GM12892 (cell line): ENCODE data around the gene DISP2.

ENCODE experiments used
- POLR2A ChIP-seq: IDR thresholded peaks from 2 replicates; pipeline ENCODE4 v1.6.1; 2011; ENCODE audit warnings: low read depth, low read length, control low read depth
- POLR2AphosphoS5 ChIP-seq: IDR thresholded peaks from 2 replicates; pipeline ENCODE4 v1.6.1; 2011; ENCODE audit warnings: low read depth, low read length, control low read depth
- TAF1 ChIP-seq: IDR thresholded peaks from 2 replicates; pipeline ENCODE4 v1.6.1; 2011; ENCODE audit warnings: low read depth, mild to moderate bottlenecking, control low read depth, low read length, borderline replicate concordance

DNA sequence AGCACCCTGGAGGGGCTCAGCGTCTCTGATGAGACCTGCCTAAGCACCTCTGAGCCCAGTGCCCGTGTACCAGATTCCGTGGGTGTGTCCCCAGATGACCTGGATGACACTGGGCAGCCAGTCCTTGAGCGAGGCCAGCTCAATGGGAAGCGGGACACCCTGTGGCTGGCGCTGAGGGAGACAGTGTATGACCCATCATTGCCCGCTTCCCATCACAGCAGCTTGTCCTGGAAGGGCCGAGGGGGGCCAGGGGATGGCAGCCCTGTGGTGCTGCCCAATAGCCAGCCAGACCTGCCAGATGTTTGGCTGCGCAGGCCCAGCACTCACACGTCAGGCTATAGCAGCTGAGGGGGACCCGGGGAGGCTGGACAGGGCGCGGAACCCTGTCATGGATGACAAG lies 12.0 kb downstream of the DISP2 start:
- TF ChIP-seq TAF1: no peak
- no peak for TF ChIP-seq POLR2AphosphoS5
- TF ChIP-seq POLR2A: no peak
